Measurements from ENCODE around the gene SGCE. TPM values are rescaled to one million over a fixed set of nuclear protein-coding genes. Genes with fewer than 3 reads are reported as not detected.

The SGCE gene
- total and polyA plus RNA-seq, 5 experiments from 2014 or later: 0.36 to 2.9 (median 1.8) TPM; not detected in 2

Other genes starting within 250 kb of the SGCE start
- 10 to 100 TPM; 33.8 to 36.0 TPM for gene CASD1, start 146.3 kb downstream of the SGCE start, total RNA-seq
- 10 to 100 TPM in 2 of 3 donors, 1 to 10 TPM in 1; 10.0 to 11.3 (median 10.0) TPM for gene CASD1, start 146.3 kb downstream of the SGCE start, polyA plus RNA-seq

All from naive thymus-derived CD8-positive, alpha-beta T cell (primary cell).